ENCODE data around the gene SNTG2.

- TF ChIP-seq CTCF (conservative IDR thresholded peaks at IDR 0.05; ENCODE audit: low read length) (no peak), EZH2phosphoT487 (IDR thresholded peaks at IDR 0.05; ENCODE audit: borderline replicate concordance, low read depth, low read length) (no peak)
These were observed 28.5 kb upstream of the SNTG2 start for GRCh38 chr2:922185-922584.
